Hematopoietic multipotent progenitor cell treated with erythropoietin and hydrocortisone succinate and interleukin-3 and kit ligand, for 17 days (in vitro differentiated cells): ENCODE data around the gene DCP2.
"Not testable (repeated sequence)": the region's sequence is repeated elsewhere in the genome, so short reads cannot be mapped to it uniquely, and the experiment has no call there.

Experiments used
- DNase-seq: peaks from one replicate; pipeline ENCODE4 v3.0.0-alpha.2; 2015; ENCODE audit warnings: low spot score

DCP2 gene

DNA sequence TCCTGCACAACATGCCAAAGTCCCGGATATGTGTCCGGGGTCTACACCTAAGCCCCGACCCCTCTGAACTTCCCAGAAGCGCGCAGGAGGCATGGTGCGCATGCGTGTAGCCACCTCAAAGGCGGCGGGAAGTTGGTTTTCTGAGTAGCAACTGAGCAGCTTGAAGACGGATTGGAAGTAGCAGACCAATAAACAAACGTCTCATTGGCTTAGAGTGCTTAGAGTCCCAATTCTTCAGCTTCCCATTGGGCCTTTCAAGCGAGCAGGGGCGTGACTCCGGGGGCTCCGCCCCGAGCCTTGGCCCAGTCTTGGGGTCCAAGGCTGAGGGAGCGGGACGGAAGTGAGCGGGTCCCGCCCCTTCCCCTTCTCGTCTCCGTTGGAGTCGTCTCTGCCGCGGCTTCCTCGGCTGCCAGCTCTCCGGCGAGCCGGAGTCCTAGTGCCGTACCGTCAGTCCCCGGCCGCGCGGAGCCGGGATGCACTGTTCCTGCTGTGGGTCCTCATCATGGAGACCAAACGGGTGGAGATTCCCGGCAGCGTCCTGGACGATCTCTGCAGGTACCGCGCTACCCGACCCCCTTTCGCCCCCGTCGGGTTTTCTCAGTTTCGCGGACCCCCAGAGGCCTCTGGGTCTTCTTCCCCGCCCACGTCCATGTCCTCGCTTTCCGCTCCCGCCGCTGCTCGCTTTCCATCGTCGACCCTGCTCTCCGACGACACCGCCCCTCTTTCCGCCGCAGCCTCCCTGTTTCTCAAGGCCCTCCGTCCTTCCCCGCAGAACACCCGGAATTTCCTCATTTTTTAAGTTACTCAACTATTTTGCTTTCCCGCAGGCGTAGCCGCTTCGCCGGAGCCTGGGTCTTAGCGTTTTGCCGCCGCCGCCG lies at the start of gene DCP2:
Gene DCP2 (plus strand): TSS at position 367 of the 878 bp plus-strand sequence. CDS start 136 bp downstream, at position 503.
- peak; percentile 97 for DNase-seq

DNA sequence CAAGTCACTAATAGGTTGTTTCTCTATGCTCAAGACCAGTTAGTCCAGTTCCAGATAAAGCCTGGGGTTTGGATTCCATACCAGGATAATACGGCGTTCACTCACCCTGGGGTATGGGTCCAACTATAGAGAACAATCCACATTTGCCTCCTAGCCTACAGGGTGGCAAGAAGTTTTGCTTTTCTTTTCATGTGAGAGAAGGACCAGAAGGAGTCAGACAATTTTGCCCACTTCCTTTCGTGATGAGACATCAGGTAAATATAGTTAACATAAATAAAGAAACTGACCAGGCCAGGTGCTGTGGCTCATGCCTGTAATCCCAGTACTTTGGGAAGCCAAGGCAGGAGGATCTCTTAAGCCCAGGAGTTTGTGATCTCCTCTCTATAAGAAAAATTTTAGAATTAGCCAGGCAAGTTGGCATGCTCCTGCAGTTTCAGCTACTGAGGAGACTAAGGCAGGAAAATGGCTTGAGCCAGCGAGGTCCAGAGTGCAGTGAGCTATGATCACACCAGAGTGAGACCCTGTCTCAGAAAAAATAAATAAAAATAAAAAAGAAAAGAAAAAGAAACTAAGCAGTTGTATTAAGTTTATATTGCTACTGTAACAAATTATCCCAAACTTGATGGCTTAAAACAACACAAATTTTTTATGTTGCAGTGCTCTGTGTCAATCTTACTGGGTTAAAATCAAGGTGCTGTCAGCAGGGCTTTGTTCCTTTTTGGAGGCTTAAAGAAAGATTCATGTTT lies 47.1 kb upstream of the DCP2 start:
- DNase-seq = no peak

DNA sequence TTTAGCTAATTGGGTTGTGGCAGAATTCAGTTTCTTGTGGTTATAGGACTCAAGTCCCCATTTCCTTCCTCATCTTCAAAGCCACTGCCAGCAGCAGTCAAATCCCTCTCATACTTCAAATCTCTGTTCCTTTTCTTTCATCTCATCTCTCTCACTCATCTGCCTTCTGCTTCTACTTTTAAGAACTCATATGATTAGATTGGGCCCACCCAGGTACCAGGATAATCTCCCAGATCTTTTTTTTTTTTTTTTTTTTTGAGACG lies 46.6 kb upstream of the DCP2 start:
- DNase-seq = no peak

DNA sequence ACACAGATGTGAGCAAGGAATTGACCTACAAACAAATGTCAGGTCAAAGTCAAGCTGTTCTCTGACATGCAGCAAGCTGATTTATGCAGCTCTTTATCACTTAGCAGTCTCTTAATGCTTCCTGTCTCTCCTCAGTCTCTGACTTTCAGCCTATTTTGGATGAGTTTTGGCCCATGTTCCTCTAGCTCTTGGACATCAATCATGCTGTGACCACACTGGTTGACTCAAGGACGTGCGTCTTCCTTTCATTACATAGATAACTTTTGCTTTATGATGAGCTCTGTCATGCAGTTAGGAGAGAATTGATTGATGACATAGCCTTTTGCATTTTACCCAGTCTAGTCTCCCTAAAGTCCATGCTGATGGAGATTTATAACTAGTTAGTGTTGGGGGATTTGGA lies 45.1 kb upstream of the DCP2 start:
- no peak for DNase-seq

- DNase-seq = no peak
These were observed 43.5 kb upstream of the DCP2 start for GRCh38 chr5:112933105-112933504.

DNA sequence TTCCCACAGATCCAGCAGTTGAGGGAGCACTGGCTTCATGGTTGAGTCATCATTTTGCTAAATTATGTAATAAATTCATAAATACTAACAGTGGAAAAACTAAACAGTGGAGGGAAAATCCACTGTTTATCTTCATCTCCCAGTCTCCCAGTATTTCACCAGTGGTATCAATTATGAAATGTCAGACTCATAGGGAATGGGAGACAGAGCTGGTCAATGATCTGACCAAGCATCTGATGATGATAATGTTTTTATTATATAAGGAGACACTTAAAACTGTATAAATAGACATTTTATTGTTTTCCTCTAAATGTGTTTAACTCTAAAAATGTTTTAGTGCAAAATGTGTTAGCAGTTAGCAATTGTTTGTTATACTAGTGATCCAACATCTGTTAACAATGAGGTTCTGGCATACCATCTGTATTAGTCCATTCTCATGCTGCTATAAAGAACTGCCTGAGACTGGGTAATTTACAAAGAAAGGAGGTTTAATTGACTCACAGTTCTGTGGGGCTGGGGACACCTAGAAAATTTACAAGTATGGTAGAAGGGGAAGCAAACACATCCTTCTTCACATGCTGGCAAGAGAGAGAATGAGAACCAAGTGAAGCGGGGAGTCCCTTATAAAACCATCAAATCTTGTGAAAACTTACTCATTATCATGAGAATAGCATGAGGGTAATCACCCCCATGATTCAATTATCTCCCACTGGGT lies 42.8 kb upstream of the DCP2 start:
- no peak for DNase-seq

GRCh38 chr5:112934366-112934663 lies 42.3 kb upstream of the DCP2 start:
- no peak for DNase-seq

DNA sequence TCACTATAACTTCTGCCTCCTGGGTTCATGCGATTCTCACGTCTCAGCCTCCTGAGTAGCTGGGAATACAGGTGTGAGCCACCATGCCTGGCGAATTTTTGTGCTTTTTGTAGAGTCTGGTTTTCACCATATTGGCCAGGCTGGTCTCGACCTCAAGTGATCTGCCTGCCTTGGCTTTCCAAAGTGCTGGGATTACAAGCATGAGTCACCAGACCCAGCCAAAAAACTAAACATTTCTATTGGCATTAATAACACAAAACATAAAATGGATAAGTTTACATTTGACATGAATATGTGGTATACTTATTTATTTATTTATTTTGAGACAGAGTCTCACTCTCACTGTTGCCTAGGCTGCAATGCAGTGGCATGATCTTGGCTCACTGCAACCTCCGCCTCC lies 40.9 kb upstream of the DCP2 start:
- no peak for DNase-seq

DNA sequence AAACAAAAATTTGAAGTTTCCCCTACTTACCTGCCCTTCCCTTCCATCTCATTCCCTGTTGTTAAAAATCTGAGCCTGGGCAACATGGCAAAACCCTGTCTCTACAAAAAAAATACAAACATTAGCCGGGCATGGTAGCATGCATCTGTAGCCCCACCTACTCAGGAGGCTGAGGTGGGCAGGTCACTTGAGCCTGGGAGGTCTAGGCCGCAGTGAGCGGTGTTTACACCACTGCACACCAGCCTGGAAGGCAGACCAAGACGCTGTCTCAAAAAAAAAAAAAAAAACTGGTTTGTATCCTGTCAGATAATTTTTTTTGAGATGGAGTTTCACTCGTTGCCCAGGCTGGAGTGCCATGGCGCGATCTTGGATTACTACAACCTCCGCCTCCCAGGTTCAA lies 38.3 kb upstream of the DCP2 start:
- no peak for DNase-seq

DNA sequence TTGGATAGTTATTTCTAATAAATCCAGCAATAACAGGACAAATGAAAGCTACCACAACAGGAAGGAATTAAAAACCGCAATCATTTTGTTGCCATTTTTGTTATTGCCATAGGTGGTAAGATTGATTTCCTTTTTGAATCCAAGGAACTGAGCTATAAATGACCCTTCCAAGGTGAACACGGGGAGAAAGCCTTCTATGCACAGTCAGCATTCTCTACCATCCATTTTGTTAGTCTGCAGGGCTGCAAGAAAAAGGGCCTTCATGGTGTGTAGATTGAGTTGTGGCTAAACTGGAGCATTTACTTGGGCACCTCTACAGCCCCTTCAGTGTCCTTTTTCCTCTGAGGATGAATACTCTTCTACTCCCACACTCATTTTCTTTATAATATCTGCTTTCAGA lies 35.9 kb upstream of the DCP2 start:
- no peak for DNase-seq

- no peak for DNase-seq
These were observed 28.1 kb upstream of the DCP2 start for GRCh38 chr5:112948458-112948857.

GRCh38 chr5:112951124-112951702 lies 25.4 kb upstream of the DCP2 start:
- DNase-seq = no peak

DNA sequence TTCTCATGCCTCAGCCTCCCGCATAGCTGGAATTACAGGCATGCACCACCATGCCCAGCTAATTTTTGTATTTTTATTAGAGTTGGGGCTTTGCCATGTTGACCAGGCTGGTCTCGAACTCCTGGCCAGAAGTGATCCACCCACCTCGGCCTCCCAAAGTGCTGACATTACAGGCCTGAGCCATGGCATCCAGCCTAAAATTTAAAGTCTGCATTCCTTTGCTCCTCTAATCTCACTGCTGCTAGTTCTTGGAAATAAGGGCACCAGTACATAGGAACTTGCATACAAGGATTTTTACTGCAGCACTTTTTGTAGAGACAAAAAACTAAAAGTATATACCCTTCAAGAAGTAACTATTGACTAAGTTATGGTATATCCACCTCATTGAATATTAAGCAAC lies 20.0 kb upstream of the DCP2 start:
- no peak for DNase-seq

- DNase-seq = no peak
These were observed 19.4 kb upstream of the DCP2 start for GRCh38 chr5:112957036-112957808.

DNA sequence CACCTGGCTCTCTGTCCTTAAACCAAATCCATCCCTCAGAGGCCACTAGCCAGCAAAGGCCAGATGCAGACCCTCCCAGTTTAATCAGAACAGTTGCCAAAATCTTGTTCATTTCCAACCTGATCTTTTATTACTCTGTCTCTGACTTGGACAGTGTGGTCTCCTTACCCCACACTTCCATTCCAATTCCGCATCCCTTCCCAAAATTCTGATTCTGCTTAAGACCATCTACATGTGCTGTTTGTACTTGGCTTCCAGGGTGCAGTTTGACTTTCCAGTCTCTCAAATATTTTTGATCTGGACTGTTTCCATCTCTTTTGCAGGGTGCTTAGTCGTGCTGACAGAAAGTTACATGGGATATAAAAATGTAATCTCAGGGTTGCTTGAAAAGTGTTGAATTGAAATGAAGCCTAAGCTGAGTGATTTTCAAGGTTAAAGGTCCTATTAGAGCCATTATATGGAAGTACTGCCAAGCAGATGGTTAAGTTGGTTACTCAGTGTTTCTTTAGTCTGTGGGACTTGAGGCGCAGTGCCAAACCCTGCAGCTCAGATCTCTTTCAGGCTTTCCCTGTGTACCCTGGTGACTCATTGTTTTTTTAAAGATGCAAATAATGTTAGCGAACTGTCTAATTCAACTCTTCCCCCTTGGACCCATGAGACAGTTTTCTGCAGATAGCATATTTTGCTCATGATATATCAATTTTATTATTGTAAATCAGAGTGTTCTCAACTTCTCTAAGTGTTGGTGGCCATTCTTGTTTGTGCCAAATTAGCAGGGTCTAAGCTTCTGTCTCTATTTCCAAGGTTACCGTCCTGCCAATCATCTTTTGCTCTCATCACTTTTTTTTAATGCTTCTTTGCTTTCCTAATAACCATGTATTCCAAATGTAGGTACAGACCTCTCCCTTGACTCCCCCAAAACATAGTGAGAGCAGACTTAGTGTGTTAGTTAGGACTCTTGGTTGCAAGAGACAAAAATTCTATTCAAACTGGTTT lies 18.2 kb upstream of the DCP2 start:
- DNase-seq = no peak

GRCh38 chr5:112959872-112960271 lies 16.7 kb upstream of the DCP2 start:
- not testable (repeated sequence) for DNase-seq

- DNase-seq = no peak
These were observed 16.3 kb upstream of the DCP2 start for GRCh38 chr5:112960315-112960714.

GRCh38 chr5:112960863-112961504 lies 15.6 kb upstream of the DCP2 start:
- DNase-seq = no peak

- DNase-seq = not testable (repeated sequence)
These were observed 13.2 kb upstream of the DCP2 start for GRCh38 chr5:112963374-112963733.

DNA sequence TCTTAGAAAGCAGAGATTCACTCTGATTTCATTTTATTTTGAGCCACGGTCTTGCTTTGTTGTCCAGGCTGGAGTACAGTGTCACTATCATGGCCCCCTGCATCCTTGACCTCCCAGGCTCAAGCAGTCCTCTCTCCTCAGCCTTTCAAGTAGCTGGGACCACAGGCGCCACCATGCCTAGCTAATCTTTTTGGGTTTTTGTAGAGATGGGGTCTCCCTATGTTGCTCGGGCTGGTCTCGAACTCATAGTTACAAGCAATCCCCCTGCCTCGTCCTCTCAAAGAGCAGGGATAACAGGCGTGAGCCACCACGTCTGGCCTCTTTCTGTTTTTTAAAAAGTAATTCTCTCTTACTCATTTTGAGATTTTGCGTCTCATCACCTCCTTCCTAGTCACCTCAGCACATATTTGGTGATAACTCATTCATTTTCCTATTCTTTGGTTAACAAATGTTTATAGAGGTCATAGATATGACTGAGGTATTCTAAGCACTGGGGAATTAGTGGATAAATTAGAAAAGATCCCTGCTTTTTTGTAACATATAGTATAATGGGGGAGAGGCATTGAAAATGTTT lies 10.8 kb upstream of the DCP2 start:
- DNase-seq = no peak
